Measurements from ENCODE around the gene KCNQ5.

Gene KCNQ5

GRCh38 chr6:72857791-72858585 is 236.1 kb downstream of the KCNQ5 start:
- no peak for TF ChIP-seq CTCF (IDR thresholded peaks at IDR 0.05; ENCODE audit: insufficient read depth, low read depth, low read length, missing control alignments)
- no peak overlapping the region for H3K4me3 ChIP-seq (ENCODE audit: low read length)
- peak; percentile 16 for DNase-seq (ENCODE audit: low read depth)

DNA sequence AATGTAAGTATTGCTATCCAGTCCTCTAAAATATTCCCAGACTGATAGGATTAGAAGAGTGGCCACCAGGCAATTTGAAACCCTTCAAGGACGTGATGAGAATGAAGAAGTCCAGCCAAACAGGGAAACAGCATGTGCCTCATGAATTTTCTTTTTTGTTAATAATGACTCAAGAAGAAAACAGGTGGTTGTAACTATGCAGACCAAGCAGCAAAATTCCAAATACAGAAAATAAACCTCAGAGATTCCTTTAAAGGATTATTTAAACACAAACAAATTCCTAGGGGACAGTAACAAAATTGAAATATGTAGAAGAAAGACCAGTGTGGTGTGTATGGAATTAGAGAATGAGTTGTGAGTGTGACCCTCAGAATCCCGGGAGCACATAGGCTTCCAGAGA is 239.2 kb downstream of the KCNQ5 start:
- H3K4me3 ChIP-seq (ENCODE audit: low read length), result no peak overlapping the region
- no peak for DNase-seq (ENCODE audit: low read depth)
- TF ChIP-seq CTCF (IDR thresholded peaks at IDR 0.05; ENCODE audit: insufficient read depth, low read depth, low read length, missing control alignments), result no peak

DNA sequence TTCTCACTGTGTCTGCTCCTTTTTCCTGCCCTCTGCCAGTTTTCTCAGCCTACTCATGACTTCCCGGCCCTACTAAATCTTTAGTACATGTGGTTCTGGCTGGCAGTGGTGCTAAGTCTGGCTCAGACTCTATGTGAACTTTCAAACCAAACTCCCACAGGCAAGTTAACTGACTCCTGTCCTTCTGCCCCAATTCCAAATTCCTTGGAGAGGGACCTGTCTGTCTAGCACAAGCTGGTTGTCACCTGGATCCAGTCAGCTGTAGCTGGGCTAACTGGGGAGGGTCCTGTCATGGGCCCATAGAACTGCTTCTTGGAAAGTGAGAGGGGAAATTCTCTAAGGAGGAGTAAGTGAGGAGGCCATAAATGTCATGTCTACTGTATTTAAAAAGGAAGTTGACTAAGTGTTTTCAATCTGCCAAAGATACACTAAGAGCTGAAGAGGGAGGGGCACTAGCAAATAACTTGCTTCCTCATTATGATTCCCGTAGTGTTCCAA is 240.1 kb downstream of the KCNQ5 start:
- DNase-seq (ENCODE audit: low read depth), result peak; percentile 66
- TF ChIP-seq CTCF (IDR thresholded peaks at IDR 0.05; ENCODE audit: insufficient read depth, low read depth, low read length, missing control alignments), result no peak
- H3K4me3 ChIP-seq (ENCODE audit: low read length), result no peak overlapping the region

- no peak overlapping the region for H3K4me3 ChIP-seq (ENCODE audit: low read length)
- DNase-seq (ENCODE audit: low read depth), result no peak
- TF ChIP-seq CTCF (IDR thresholded peaks at IDR 0.05; ENCODE audit: insufficient read depth, low read depth, low read length, missing control alignments), result no peak
Measured at GRCh38 chr6:72863131-72863530, 241.3 kb downstream of the KCNQ5 start.

DNA sequence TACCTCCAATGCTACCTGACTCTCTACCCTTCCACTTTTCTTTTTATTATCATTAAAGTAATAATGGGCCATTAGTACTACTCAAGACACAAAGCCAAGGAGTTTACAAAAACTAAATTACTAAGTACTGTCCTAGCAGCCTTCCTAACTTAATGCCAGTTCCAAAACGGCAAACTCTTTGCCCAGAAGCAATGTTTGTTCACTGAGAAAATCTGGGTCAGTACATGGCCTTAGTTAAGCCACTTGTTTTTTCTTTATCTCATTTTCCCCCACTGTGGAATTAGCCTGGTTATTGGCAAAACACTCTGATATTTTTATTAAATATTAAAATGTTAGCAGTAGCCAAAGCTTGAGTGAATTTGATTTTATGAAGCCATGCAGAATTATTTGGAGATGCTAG is 242.4 kb downstream of the KCNQ5 start:
- no peak for DNase-seq (ENCODE audit: low read depth)
- H3K4me3 ChIP-seq (ENCODE audit: low read length), result no peak overlapping the region
- TF ChIP-seq CTCF (IDR thresholded peaks at IDR 0.05; ENCODE audit: insufficient read depth, low read depth, low read length, missing control alignments), result no peak

GRCh38 chr6:72864799-72865198 is 242.9 kb downstream of the KCNQ5 start:
- no peak overlapping the region for H3K4me3 ChIP-seq (ENCODE audit: low read length)
- DNase-seq (ENCODE audit: low read depth), result peak; percentile 1
- TF ChIP-seq CTCF (IDR thresholded peaks at IDR 0.05; ENCODE audit: insufficient read depth, low read depth, low read length, missing control alignments), result no peak

GRCh38 chr6:72865467-72865866 is 243.6 kb downstream of the KCNQ5 start:
- TF ChIP-seq CTCF (IDR thresholded peaks at IDR 0.05; ENCODE audit: insufficient read depth, low read depth, low read length, missing control alignments), result no peak
- H3K4me3 ChIP-seq (ENCODE audit: low read length), result no peak overlapping the region
- DNase-seq (ENCODE audit: low read depth), result peak; percentile 39

Measured in epithelial cell of esophagus (primary cell).